ENCODE results near the gene LGALS9B.
"Not testable (repeated sequence)": the region's sequence is repeated elsewhere in the genome, so short reads cannot be mapped to it uniquely, and the experiment has no call there.

The LGALS9B gene

DNA sequence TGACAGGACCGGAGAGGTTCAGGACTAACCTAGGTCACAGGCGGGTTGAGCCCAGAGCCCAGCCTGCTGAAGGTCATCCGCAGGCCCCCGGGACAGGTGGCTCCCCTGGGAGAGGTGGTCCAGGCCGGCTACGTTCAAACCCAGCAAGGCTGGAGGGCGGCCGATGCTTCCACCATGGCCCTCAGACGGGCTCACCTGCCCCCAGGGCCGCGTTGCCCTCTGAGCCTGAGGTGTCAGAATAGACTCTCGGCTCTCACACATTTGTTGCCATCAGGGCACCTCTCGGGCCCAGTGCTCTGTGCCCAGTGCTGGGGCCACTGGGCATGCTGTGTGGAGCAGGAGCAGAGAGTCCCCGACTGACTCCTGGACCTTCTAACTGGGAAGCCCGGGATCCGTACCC is 23.2 kb downstream of the LGALS9B start:
- H3K4me1 ChIP-seq (ENCODE audit: insufficient read depth, low read length); H3K27ac ChIP-seq (ENCODE audit: low read depth, low read length); H3K36me3 ChIP-seq (ENCODE audit: insufficient read depth, low read length); H3K4me3 ChIP-seq (ENCODE audit: low read length); H3K27me3 ChIP-seq (ENCODE audit: insufficient read depth, low read length); H3K9me3 ChIP-seq (ENCODE audit: insufficient read depth, low read depth, low read length); H3K9ac ChIP-seq (ENCODE audit: low read depth, low read length): not testable (repeated sequence)
- 96% methylated on average over 16 of the region's 16 CpGs for WGBS

DNA sequence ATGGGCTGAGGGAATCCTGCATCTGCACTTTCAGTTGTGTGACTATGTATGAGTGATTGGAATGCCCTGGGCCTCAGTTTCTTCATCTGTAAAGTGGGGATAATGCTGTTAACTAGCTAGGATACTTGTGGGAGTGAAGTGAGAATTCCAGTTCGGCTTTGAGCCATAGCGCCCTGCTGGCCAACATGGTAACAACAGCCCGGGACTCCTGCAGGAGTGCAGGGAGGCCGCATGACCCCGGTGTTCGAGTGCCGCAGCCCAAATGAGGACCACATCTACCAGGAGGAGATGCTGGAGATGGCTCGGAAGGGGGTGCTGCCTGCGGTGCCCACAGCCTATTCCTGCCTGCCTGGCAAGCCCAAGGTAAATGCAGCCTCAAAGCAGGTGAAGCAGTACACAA is 23.7 kb downstream of the LGALS9B start:
- not testable (repeated sequence) for H3K9me3 ChIP-seq (ENCODE audit: insufficient read depth, low read depth, low read length); H3K4me3 ChIP-seq (ENCODE audit: low read length); H3K9ac ChIP-seq (ENCODE audit: low read depth, low read length); H3K4me1 ChIP-seq (ENCODE audit: insufficient read depth, low read length); H3K36me3 ChIP-seq (ENCODE audit: insufficient read depth, low read length); H3K27ac ChIP-seq (ENCODE audit: low read depth, low read length); H3K27me3 ChIP-seq (ENCODE audit: insufficient read depth, low read length)
- WGBS: no CpG with 5 or more reads among the region's 9 CpGs

DNA sequence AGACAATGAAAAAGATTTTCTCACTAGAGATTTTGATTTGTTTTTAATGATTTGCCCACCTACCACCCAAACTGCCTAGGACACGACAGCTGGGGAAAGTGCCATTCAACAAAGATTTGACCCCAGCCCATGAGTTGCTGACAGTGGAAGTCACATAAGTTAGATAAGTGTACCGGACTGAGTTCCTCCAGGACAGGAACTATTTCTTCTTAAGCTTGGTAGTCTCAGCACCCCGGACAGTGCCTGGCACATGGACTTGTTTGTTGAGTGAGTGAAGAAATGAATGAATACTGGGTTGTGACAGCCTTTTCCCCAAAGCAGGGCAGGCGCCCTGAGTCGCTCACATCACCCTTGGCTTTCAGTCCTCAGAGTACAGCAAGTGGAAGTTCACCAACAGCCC is 26.7 kb downstream of the LGALS9B start:
- H3K9me3 ChIP-seq (ENCODE audit: insufficient read depth, low read depth, low read length); H3K27me3 ChIP-seq (ENCODE audit: insufficient read depth, low read length); H3K9ac ChIP-seq (ENCODE audit: low read depth, low read length); H3K36me3 ChIP-seq (ENCODE audit: insufficient read depth, low read length); H3K4me3 ChIP-seq (ENCODE audit: low read length); H3K4me1 ChIP-seq (ENCODE audit: insufficient read depth, low read length); H3K27ac ChIP-seq (ENCODE audit: low read depth, low read length): not testable (repeated sequence)
- WGBS: no CpG with 5 or more reads among the region's 5 CpGs

DNA sequence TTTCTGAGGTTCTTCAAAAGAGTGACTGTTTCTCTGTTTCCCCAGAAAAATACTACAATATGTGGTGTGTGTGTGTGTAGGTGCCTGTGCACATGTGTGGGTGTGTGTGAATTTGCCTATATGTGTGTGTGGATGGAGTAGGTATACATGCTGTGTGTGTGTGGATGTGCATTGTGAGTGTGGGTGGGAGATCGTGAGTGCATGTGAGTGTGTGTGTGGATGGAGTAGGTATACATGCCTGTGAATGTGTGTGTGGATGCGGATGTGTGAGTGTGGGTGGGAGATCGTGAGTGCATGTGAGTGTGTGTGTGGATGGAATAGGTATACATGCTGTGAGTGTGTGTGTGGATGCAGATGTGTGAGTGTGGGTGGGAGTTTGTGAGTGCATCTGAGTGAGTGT is 32.2 kb downstream of the LGALS9B start:
- H3K4me3 ChIP-seq (ENCODE audit: low read length); H3K27ac ChIP-seq (ENCODE audit: low read depth, low read length): not testable (repeated sequence)
- 90% methylated on average over 3 of the region's 3 CpGs for WGBS

DNA sequence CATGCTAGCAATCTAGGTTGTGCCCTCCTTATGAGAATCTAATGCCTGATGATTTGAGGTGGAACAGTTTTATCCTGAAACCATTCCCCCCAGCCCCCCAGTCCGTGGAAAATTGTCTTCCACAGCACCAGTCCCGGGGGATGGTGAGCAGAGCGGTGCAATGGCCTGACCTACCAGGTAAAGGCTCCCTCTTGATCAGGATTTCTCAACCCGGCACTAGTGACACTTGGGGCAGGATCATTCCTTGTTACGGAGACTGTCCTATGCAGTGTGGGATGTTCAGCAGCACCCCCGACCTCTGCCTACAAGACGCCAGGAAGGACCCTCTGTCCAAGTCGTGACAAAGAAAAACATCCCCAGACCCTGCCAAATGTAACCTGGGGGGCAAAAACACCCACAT is 34.0 kb downstream of the LGALS9B start:
- 95% methylated on average over 8 of the region's 8 CpGs for WGBS
- H3K9me3 ChIP-seq (ENCODE audit: insufficient read depth, low read depth, low read length); H3K4me3 ChIP-seq (ENCODE audit: low read length); H3K27ac ChIP-seq (ENCODE audit: low read depth, low read length); H3K4me1 ChIP-seq (ENCODE audit: insufficient read depth, low read length); H3K9ac ChIP-seq (ENCODE audit: low read depth, low read length); H3K27me3 ChIP-seq (ENCODE audit: insufficient read depth, low read length); H3K36me3 ChIP-seq (ENCODE audit: insufficient read depth, low read length): not testable (repeated sequence)

More for the DNA sequence above, 32.2 kb downstream of the LGALS9B start:
- H3K4me1 ChIP-seq (ENCODE audit: insufficient read depth, low read length); H3K9me3 ChIP-seq (ENCODE audit: insufficient read depth, low read depth, low read length); H3K27me3 ChIP-seq (ENCODE audit: insufficient read depth, low read length); H3K9ac ChIP-seq (ENCODE audit: low read depth, low read length); H3K36me3 ChIP-seq (ENCODE audit: insufficient read depth, low read length): not testable (repeated sequence)

DNA sequence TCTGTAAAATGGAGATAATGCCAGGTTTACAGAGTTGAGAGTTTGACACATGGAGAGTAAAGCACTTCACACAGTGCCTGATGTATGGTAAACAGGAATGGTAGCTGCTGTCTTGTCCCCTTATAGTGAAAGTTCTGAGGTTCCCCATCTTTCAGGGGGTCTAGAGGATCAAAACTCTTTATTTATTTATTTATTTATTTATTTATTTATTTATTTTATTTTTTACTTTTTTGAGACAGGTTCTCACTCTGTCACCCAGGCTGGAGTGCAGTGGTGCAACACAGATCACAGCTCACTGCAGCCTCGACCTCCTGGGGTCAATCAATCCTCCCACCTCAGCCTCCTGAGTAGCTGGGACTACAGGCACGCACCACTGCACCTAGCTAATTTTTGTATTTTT is 40.1 kb downstream of the LGALS9B start:
- H3K27ac ChIP-seq (ENCODE audit: low read depth, low read length); H3K27me3 ChIP-seq (ENCODE audit: insufficient read depth, low read length); H3K4me3 ChIP-seq (ENCODE audit: low read length); H3K36me3 ChIP-seq (ENCODE audit: insufficient read depth, low read length); H3K4me1 ChIP-seq (ENCODE audit: insufficient read depth, low read length); H3K9me3 ChIP-seq (ENCODE audit: insufficient read depth, low read depth, low read length); H3K9ac ChIP-seq (ENCODE audit: low read depth, low read length): not testable (repeated sequence)
- 100% methylated on average over 1 of the region's 2 CpGs for WGBS

DNA sequence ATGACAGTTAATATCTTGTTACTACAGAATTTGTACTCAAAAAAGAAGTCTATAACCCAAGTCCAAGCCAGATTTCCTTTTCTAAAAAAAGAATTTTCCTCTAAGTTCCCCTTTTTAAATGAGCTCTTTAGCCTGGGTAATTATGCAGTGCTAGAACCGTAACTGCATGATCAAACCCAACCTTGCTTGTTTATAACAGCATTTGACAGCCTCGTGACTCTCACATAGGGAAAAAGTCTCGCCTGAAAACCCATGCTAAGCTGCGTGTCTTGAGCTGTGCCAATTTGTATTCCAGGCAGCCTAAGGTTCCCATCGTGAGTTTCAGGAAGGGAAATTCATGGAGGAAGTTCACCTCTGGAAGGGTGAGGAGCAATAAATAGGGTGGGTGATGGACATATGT is 44.5 kb downstream of the LGALS9B start:
- not testable (repeated sequence) for H3K27ac ChIP-seq (ENCODE audit: low read depth, low read length); H3K9ac ChIP-seq (ENCODE audit: low read depth, low read length); H3K4me1 ChIP-seq (ENCODE audit: insufficient read depth, low read length); H3K9me3 ChIP-seq (ENCODE audit: insufficient read depth, low read depth, low read length); H3K27me3 ChIP-seq (ENCODE audit: insufficient read depth, low read length); H3K36me3 ChIP-seq (ENCODE audit: insufficient read depth, low read length); H3K4me3 ChIP-seq (ENCODE audit: low read length)
- WGBS: no CpG with 5 or more reads among the region's 5 CpGs

DNA sequence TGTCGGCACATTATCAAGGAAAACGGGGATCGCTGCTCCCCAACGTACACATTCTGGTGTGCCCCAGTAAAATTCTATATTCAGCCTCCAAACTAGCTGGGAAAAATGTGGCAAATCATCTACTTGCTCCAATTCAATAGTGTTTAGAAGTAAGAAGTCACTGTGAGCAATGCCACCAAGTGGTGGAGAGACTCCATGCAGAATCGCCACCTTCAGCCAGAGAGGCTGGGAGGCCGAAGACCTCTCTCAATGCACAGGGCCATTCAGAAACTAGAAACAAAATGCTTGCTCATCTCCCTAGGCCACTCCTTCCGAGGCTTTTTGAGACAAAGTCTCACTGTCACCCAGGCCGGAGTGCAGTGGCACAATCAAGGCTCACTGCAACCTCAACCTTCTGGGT is 48.5 kb downstream of the LGALS9B start:
- not testable (repeated sequence) for H3K27ac ChIP-seq (ENCODE audit: low read depth, low read length); H3K4me1 ChIP-seq (ENCODE audit: insufficient read depth, low read length); H3K27me3 ChIP-seq (ENCODE audit: insufficient read depth, low read length); H3K9ac ChIP-seq (ENCODE audit: low read depth, low read length); H3K36me3 ChIP-seq (ENCODE audit: insufficient read depth, low read length); H3K9me3 ChIP-seq (ENCODE audit: insufficient read depth, low read depth, low read length); H3K4me3 ChIP-seq (ENCODE audit: low read length)
- WGBS: 100% methylated on average over 1 of the region's 8 CpGs

DNA sequence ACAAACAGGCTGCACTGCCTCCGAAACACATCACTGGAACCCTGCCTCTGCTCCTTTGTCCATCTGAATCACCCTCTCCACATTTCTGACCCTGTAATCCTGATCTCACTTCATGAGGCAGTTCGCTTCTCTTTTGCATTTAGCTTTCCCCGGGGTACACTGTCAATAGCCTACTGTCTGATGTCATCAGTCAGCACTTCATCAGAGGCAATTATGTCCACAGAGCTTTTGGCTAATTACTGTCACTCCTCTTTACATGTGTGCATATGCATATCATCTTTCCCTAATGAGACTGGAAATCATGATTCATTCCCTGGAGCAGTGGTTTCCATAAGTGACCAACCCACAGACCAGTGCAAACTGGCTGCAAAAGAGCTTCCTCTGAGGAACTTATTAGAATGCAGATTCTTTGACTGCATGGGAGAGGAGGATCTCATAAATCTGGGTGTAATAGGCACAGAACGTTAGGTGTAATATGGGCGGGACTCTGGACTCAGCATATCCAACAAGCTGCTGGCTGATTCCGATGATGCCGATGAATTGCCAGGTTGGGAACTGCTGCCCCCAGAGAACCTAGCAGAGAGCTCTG is 49.8 kb downstream of the LGALS9B start:
- H3K9me3 ChIP-seq (ENCODE audit: insufficient read depth, low read depth, low read length); H3K9ac ChIP-seq (ENCODE audit: low read depth, low read length); H3K27ac ChIP-seq (ENCODE audit: low read depth, low read length); H3K36me3 ChIP-seq (ENCODE audit: insufficient read depth, low read length); H3K27me3 ChIP-seq (ENCODE audit: insufficient read depth, low read length); H3K4me1 ChIP-seq (ENCODE audit: insufficient read depth, low read length); H3K4me3 ChIP-seq (ENCODE audit: low read length): not testable (repeated sequence)
- WGBS: 84% methylated on average over 3 of the region's 7 CpGs

DNA sequence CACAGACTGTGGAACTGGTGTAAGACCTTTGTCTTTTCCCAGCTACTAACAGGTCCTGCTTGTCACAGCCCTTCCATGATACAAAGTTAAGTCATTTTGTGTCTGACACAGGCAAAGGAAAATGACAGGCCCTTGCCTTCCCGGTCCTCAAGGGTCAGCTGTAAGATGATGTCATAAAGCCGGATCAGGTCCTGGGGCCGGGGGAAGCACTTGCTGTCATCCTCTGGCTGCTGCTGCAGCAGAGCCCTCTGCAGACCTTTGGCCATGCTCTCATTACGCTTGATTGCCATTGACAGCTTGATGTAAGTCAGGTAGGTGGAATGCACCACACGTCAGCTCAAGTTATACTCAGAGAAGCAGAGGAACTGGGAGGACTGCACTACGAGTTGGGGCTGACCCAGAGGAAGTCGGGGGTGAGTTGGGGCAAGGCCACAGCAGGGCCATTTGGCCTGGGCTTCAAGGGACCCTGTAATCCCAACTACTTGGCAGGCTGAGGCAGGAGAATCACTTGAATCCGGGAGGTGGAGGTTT is 50.9 kb downstream of the LGALS9B start:
- H3K27me3 ChIP-seq (ENCODE audit: insufficient read depth, low read length); H3K27ac ChIP-seq (ENCODE audit: low read depth, low read length); H3K9me3 ChIP-seq (ENCODE audit: insufficient read depth, low read depth, low read length); H3K36me3 ChIP-seq (ENCODE audit: insufficient read depth, low read length); H3K4me1 ChIP-seq (ENCODE audit: insufficient read depth, low read length); H3K4me3 ChIP-seq (ENCODE audit: low read length); H3K9ac ChIP-seq (ENCODE audit: low read depth, low read length): not testable (repeated sequence)
- 87% methylated on average over 7 of the region's 8 CpGs for WGBS

DNA sequence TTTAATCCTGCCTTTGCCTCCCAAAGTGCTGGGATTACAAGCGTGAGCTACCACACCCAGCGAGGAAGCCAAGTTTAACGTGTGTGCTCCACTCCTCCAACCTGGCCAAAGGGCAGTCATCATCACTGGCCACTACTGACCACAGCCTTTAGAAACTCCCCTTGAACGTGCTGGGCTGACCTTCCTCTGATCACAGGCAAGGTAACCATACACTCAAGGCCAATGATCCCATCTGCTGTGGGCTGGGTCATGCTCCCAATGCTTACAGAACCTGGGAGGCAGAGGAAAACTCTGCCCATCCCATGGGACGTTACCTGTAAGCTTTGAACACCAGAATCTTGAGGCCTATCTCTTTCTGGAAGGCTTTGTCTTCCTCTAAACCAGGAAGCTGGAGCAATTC is 51.9 kb downstream of the LGALS9B start:
- not testable (repeated sequence) for H3K9ac ChIP-seq (ENCODE audit: low read depth, low read length); H3K36me3 ChIP-seq (ENCODE audit: insufficient read depth, low read length); H3K9me3 ChIP-seq (ENCODE audit: insufficient read depth, low read depth, low read length); H3K4me3 ChIP-seq (ENCODE audit: low read length); H3K4me1 ChIP-seq (ENCODE audit: insufficient read depth, low read length); H3K27ac ChIP-seq (ENCODE audit: low read depth, low read length); H3K27me3 ChIP-seq (ENCODE audit: insufficient read depth, low read length)
- WGBS: no CpG with 5 or more reads among the region's 5 CpGs

DNA sequence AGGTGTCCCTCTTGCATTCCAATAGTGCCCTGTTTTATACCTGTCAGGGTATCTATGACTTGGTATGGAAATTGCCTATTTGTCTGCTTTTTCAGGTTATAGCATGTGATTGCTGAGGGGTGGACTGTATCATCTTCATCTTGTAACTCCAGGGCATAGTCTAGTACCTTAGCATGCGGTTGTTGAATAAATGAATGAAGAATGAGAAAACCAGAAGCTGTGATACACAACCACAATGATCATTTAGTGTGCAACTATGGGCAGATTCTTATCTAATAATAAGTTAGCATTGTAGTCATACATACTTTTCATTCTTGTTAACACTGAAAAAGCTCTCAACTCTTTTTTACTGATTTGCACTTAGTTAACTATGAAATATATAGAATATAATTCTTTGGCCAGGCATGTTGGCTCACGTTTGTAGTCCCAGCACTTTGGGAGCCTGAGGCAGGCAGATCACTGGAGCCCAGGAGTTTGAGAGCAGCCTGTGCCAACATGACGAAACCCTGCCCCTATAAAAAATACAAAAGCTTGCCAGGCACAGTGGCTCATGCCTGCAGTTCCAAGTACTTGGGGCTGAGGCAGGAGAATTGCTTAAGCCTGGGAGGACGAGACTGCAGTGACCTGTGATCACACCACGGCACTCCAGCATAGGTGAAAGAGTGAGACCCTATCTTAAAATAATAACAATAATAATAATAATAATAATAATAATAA is 65.9 kb downstream of the LGALS9B start:
- not testable (repeated sequence) for H3K27me3 ChIP-seq (ENCODE audit: insufficient read depth, low read length); H3K27ac ChIP-seq (ENCODE audit: low read depth, low read length); H3K9me3 ChIP-seq (ENCODE audit: insufficient read depth, low read depth, low read length); H3K9ac ChIP-seq (ENCODE audit: low read depth, low read length); H3K36me3 ChIP-seq (ENCODE audit: insufficient read depth, low read length); H3K4me3 ChIP-seq (ENCODE audit: low read length); H3K4me1 ChIP-seq (ENCODE audit: insufficient read depth, low read length)
- no CpG with 5 or more reads among the region's 5 CpGs for WGBS

All from HUES64 (cell line).